Breast epithelium (tissue), 4 donors: ENCODE data around the gene FAM20C. TPM values are rescaled to one million over a fixed set of nuclear protein-coding genes. Genes with fewer than 3 reads are reported as not detected.

Source experiments
- DNase-seq, 2 donors: peaks; one replicate each; pipeline ENCODE4 v3.0.0-alpha.2; 2019; ENCODE audit warnings: low spot score in 2 of 2
- H3K27ac ChIP-seq, 2 donors: fragments of 200-600 bp; sonication (generic) in 1 of 2; one replicate each; pipeline ENCODE4 v1.5.1; 2016 to 2019; ENCODE audit warnings: mild to moderate bottlenecking in 1 of 2
- H3K27me3 ChIP-seq, 2 donors: fragments of 200-600 bp; sonication (generic) in 1 of 2; one replicate each; pipeline versions ENCODE4 v1.5.1 to v1.6.0; 2017 to 2019; ENCODE audit warnings: control low read depth in 1 of 2, mild to moderate bottlenecking in 1 of 2
- H3K36me3 ChIP-seq: fragments of 200-600 bp; one replicate; pipeline ENCODE4 v1.5.1; 2019
- H3K4me1 ChIP-seq, 2 donors: fragments of 200-600 bp; sonication (generic); one replicate each; pipeline ENCODE4 v1.5.1; 2016 to 2019; ENCODE audit warnings: control low read depth in 1 of 2
- H3K4me3 ChIP-seq, 3 donors: fragments of 200-600 bp; sonication (generic); 1 replicate in 2 of 3; 2 replicates in 1 of 3; pipeline ENCODE4 v1.5.1; 2016 to 2019; ENCODE audit warnings: mild to moderate bottlenecking in 3 of 3, moderate library complexity in 2 of 3
- H3K9me3 ChIP-seq, 2 donors: fragments of 200-600 bp; sonication (generic) in 1 of 2; one replicate each; pipeline ENCODE4 v1.5.1; 2016 to 2019; ENCODE audit warnings: control low read depth in 1 of 2
- CTCF ChIP-seq, 3 donors: fragments of 450-650 bp; IDR thresholded peaks; one replicate each; pipeline ENCODE4 v1.5.1; 2016 to 2017; ENCODE audit warnings: antibody characterized with exemption in 3 of 3, mild to moderate bottlenecking in 3 of 3, moderate library complexity in 3 of 3
- POLR2A ChIP-seq: fragments of 450-650 bp; IDR thresholded peaks from one replicate; pipeline ENCODE4 v1.6.1; 2016; ENCODE audit warnings: antibody characterized with exemption, mild to moderate bottlenecking, moderate library complexity
- POLR2AphosphoS5 ChIP-seq, 3 donors: sonication (generic); formaldehyde crosslinking; IDR thresholded peaks; one replicate each; pipeline ENCODE4 v1.6.1; 2017; ENCODE audit warnings: antibody characterized with exemption in 3 of 3
- intact Hi-C: fragments of 100-400 bp; cut with DNase I; formaldehyde crosslinking; loops from one replicate; pipeline ENCODE4 v1.15.1; 2023; ENCODE audit warnings: low total_unique reads
- total RNA-seq, 3 donors: library from RNA; depleted of rRNA; stranded (reverse); fragments of >200 nt; gene quantifications; one replicate each; pipeline ENCODE4 v1.1.0, GENCODE V29; 2016

FAM20C gene
- total RNA-seq, 3 donors from 2014 or later: 30.7 to 73.7 (median 71.0) TPM

GRCh38 chr7:230274-230673 is 37.9 kb downstream of the FAM20C start:
- Histone ChIP-seq H3K27ac (peak overlapping the region; percentile 89 to 98), H3K4me1 (peaks cover 23 to 43% of the 10 kb centered on the region in 2 donors), H3K36me3 (no peaks in the 10 kb centered on the region), H3K9me3 (no peaks in the 10 kb centered on the region), H3K4me3 (peak overlapping the region in 1 of 3 donors; percentile 55), H3K27me3 (no peaks in the 10 kb centered on the region)
- no peak for TF ChIP-seq POLR2AphosphoS5 (IDR thresholded peaks at IDR 0.05)
- TF ChIP-seq POLR2A: no peak
- TF ChIP-seq CTCF (IDR thresholded peaks at IDR 0.05): no peak
- no peak for DNase-seq
- intact Hi-C loops: no loop called here

- Histone ChIP-seq H3K9me3 (no peaks in the 10 kb centered on the region), H3K27me3 (no peaks in the 10 kb centered on the region), H3K27ac (peak overlapping the region; percentile 89 to 98), H3K4me3 (peak overlapping the region in 1 of 3 donors; percentile 2), H3K36me3 (no peaks in the 10 kb centered on the region), H3K4me1 (peaks cover 32 to 43% of the 10 kb centered on the region in 2 donors)
- intact Hi-C loops: no loop called here
- no peak for DNase-seq
- TF ChIP-seq POLR2AphosphoS5 (IDR thresholded peaks at IDR 0.05): no peak
- no peak for TF ChIP-seq CTCF (IDR thresholded peaks at IDR 0.05)
- no peak for TF ChIP-seq POLR2A
These were observed 38.9 kb downstream of the FAM20C start for GRCh38 chr7:231030-231857.

GRCh38 chr7:231858-232246 is 39.5 kb downstream of the FAM20C start:
- intact Hi-C loops: no loop called here
- peak overlapping the region; percentile 89 to 98 for H3K27ac ChIP-seq

GRCh38 chr7:232410-233248 is 40.3 kb downstream of the FAM20C start:
- H3K4me1 ChIP-seq: peaks cover 40 to 43% of the 10 kb centered on the region in 2 donors
- H3K27me3 ChIP-seq: no peaks in the 10 kb centered on the region
- H3K4me3 ChIP-seq: no peak overlapping the region
- no peaks in the 10 kb centered on the region for H3K36me3 ChIP-seq
- intact Hi-C loops: no loop called here
- DNase-seq: no peak
- no peak for TF ChIP-seq CTCF (IDR thresholded peaks at IDR 0.05)
- no peak for TF ChIP-seq POLR2A
- no peak for TF ChIP-seq POLR2AphosphoS5 (IDR thresholded peaks at IDR 0.05)
- peak overlapping the region; percentile 89 to 98 for H3K27ac ChIP-seq
- H3K9me3 ChIP-seq: no peaks in the 10 kb centered on the region

More at GRCh38 chr7:231858-232246, 39.5 kb downstream of the FAM20C start:
- DNase-seq: no peak
- H3K36me3 ChIP-seq: no peaks in the 10 kb centered on the region
- H3K27me3 ChIP-seq: no peaks in the 10 kb centered on the region
- no peak for TF ChIP-seq POLR2A
- no peak for TF ChIP-seq CTCF (IDR thresholded peaks at IDR 0.05)
- H3K9me3 ChIP-seq: no peaks in the 10 kb centered on the region
- H3K4me1 ChIP-seq: peaks cover 38 to 43% of the 10 kb centered on the region in 2 donors
- peak overlapping the region in 1 of 3 donors; percentile 2 for H3K4me3 ChIP-seq
